ENCODE data around the gene PRDX5. TPM values are rescaled to one million over a fixed set of nuclear protein-coding genes. Genes with fewer than 3 reads are reported as not detected.

Gene PRDX5
- total RNA-seq, 1 experiment from 2014 or later, result 205 TPM

DNA sequence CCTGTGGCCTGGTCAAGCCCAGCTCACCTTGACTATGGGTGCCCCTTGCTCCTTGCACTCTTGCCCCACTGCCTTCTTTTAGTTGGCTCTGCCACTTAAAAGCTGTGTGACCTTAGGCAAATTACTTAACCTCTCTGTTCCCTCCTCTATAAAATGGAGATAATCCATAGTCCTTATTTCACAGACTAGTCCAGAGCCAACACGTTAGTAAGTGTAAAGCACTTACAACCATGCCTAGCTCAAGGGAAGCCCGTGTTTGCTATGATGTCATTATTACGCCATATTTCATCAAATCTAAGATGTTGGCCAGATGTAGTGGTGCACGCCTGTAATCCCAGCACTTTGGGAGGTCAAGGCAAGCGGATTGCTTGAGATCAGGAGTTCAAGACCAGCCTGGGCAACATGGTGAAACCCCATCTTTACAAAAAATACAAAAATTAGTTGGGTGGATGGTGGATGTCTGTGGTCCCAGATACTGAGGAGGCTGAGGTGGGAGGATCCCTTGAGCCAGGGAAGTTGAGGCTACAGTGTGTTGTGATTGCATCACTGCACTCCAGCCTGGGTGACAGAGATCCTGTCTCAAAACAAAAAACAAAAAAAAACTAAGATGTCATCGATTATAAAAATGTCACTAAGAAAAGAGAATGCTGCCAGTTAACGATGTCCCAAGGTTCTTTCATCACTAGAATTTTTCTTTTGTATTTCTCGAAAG is 19.8 kb downstream of the PRDX5 start:
- Histone ChIP-seq H3K27ac (ENCODE audit: low read length) (peak overlapping the region; percentile 90; the same call in 1 of the 2 replicates), H3K4me1 (ENCODE audit: low read length) (peaks cover 59% of the 10 kb centered on the region), H4K20me1 (ENCODE audit: insufficient read depth, low read depth, low read length) (peaks cover 16% of the 10 kb centered on the region; the same call in 1 of the 2 replicates)

DNA sequence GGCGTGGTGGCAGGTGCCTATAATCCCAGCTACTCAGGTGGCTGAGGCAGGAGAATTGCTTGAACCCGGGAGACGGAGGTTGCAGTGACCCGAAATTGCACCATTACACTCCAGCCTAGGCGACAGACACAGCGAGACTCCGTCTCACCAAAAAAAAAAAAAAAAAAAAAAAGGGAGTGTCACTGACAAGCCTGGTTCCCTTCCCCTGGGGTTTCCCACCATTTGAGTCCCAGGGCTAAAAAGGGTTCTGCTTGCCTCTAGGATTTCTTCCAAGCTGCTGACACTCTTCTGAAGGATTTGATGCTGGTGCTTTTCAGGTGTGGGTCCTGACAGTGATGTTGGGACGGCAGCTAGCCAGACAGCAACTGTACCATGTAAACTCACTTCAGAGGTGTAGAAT is 20.8 kb downstream of the PRDX5 start:
- peaks cover 34% of the 10 kb centered on the region for H3K79me2 ChIP-seq (ENCODE audit: low read length)
- H3K9me3 ChIP-seq (ENCODE audit: low read length), result no peaks in the 10 kb centered on the region
- H3K36me3 ChIP-seq (ENCODE audit: insufficient read depth, low read length), result peaks cover 11% of the 10 kb centered on the region
- DNase-seq, result no peak
- peak overlapping the region; percentile 88 for H3K9ac ChIP-seq (ENCODE audit: low read length)
- no peaks in the 10 kb centered on the region for H3K9me2 ChIP-seq (replicated peaks; ENCODE audit: insufficient read depth, low read length)
- H3K4me3 ChIP-seq (ENCODE audit: low read length), result peak overlapping the region; percentile 79
- H3K4me1 ChIP-seq (ENCODE audit: low read length), result peaks cover 59% of the 10 kb centered on the region
- H3K27me3 ChIP-seq (ENCODE audit: low read length), result no peaks in the 10 kb centered on the region
- peak overlapping the region; percentile 90 for H3K27ac ChIP-seq (ENCODE audit: low read length)
- no peak overlapping the region for H2AFZ ChIP-seq (ENCODE audit: low read length)
- peaks cover 23% of the 10 kb centered on the region; the same call in 1 of the 2 replicates for H4K20me1 ChIP-seq (ENCODE audit: insufficient read depth, low read depth, low read length)
- H3K4me2 ChIP-seq (ENCODE audit: low read depth, low read length, poor library complexity, severe bottlenecking), result peak overlapping the region; percentile 90

More for the DNA sequence above, 19.8 kb downstream of the PRDX5 start:
- Histone ChIP-seq H3K79me2 (ENCODE audit: low read length) (peaks cover 30% of the 10 kb centered on the region), H3K9me2 (replicated peaks; ENCODE audit: insufficient read depth, low read length) (no peaks in the 10 kb centered on the region), H3K36me3 (ENCODE audit: insufficient read depth, low read length) (peaks cover 11% of the 10 kb centered on the region; the same call in 1 of the 2 replicates), H3K9ac (ENCODE audit: low read length) (no peak overlapping the region), H3K27me3 (ENCODE audit: low read length) (no peaks in the 10 kb centered on the region), H3K9me3 (ENCODE audit: low read length) (no peaks in the 10 kb centered on the region), H3K4me2 (ENCODE audit: low read depth, low read length, poor library complexity, severe bottlenecking) (no peak overlapping the region), H3K4me3 (ENCODE audit: low read length) (no peak overlapping the region), H2AFZ (ENCODE audit: low read length) (no peak overlapping the region)
- no peak for DNase-seq

DNA sequence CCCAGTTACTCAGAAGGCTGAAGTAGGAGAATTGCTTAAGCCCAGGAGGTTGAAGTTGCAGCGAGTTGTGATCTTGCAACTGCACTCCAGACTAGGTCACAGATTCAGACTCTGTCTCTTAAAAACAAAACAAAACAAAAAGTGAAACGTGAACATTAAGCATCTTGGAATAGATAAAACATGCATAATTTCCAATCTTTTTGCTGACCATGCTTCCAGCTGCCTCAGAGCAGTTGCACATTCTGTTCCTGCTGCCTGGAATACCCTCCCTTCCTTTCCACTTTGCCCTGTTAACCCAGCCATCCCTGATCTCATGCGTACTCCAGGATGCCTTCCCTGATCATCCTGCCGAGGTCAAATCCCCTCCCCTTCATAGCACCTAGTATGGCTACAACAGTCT is 21.4 kb downstream of the PRDX5 start:
- H3K9me3 ChIP-seq (ENCODE audit: low read length), result no peaks in the 10 kb centered on the region
- peak overlapping the region; percentile 79 for H3K4me3 ChIP-seq (ENCODE audit: low read length)
- peaks cover 23% of the 10 kb centered on the region; the same call in 1 of the 2 replicates for H4K20me1 ChIP-seq (ENCODE audit: insufficient read depth, low read depth, low read length)
- peaks cover 11% of the 10 kb centered on the region for H3K36me3 ChIP-seq (ENCODE audit: insufficient read depth, low read length)
- peaks cover 34% of the 10 kb centered on the region for H3K79me2 ChIP-seq (ENCODE audit: low read length)
- peaks cover 59% of the 10 kb centered on the region for H3K4me1 ChIP-seq (ENCODE audit: low read length)
- H3K9me2 ChIP-seq (replicated peaks; ENCODE audit: insufficient read depth, low read length), result no peaks in the 10 kb centered on the region
- no peak for DNase-seq
- H3K27ac ChIP-seq (ENCODE audit: low read length), result peak overlapping the region; percentile 90
- no peak overlapping the region for H2AFZ ChIP-seq (ENCODE audit: low read length)
- no peaks in the 10 kb centered on the region for H3K27me3 ChIP-seq (ENCODE audit: low read length)
- peak overlapping the region; percentile 88 for H3K9ac ChIP-seq (ENCODE audit: low read length)
- peak overlapping the region; percentile 90 for H3K4me2 ChIP-seq (ENCODE audit: low read depth, low read length, poor library complexity, severe bottlenecking)

DNA sequence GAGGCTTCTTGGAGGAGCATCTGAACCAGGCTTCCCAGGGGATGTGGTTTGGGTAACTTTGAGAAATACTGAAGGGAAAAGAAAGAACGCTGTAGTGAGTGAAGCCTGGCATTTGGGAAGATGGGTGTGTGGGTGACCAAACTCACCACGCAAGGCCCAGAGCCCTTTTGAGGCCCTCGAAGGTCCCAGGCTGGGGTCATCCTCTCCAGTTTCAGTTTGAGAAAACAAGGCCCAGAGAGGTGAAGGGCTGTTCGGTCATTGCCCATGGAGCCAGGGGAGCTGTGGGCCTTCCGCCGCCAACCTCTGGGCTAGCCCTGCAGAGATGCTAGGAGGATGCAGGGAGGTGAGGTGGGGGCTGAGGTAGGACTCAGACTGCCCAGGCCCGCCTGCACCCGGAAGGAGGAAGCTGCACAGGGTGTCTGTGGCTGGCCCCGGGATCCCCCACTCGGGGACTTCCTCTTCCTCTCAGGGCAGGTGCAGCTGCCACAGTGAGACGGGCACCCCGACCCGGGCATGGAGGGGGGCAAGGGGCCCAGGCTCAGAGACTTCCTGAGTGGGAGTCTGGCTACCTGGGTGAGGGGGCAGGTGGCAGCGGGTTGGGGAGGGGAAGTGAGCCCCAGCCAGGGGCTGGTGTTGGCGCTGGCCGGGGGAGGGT is 22.0 kb downstream of the PRDX5 start, which contains the start of gene CCDC88B:
Gene CCDC88B, plus strand, starts transcription at position 451 of the 655 bp plus-strand sequence. Its CDS starts 63 bp downstream, at position 514.
- peaks cover 55% of the 10 kb centered on the region for H3K4me1 ChIP-seq (ENCODE audit: low read length)
- H3K27ac ChIP-seq (ENCODE audit: low read length), result peak within 1 kb of the TSS; percentile 90
- no peaks in the 10 kb centered on the region for H3K9me3 ChIP-seq (ENCODE audit: low read length)
- H3K9ac ChIP-seq (ENCODE audit: low read length), result peak within 1 kb of the TSS; percentile 88
- H3K79me2 ChIP-seq (ENCODE audit: low read length), result peaks cover 34% of the 10 kb centered on the region
- H2AFZ ChIP-seq (ENCODE audit: low read length), result no peak within 1 kb of the TSS
- peak within 1 kb of the TSS; percentile 90 for H3K4me2 ChIP-seq (ENCODE audit: low read depth, low read length, poor library complexity, severe bottlenecking)
- peaks cover 13% of the 10 kb centered on the region for H3K36me3 ChIP-seq (ENCODE audit: insufficient read depth, low read length)
- DNase-seq, result peak; percentile 95
- H3K9me2 ChIP-seq (replicated peaks; ENCODE audit: insufficient read depth, low read length), result no peaks in the 10 kb centered on the region
- peak within 1 kb of the TSS; percentile 79 for H3K4me3 ChIP-seq (ENCODE audit: low read length)
- no peaks in the 10 kb centered on the region for H3K27me3 ChIP-seq (ENCODE audit: low read length)
- peaks cover 23% of the 10 kb centered on the region; the same call in 1 of the 2 replicates for H4K20me1 ChIP-seq (ENCODE audit: insufficient read depth, low read depth, low read length)

DNA sequence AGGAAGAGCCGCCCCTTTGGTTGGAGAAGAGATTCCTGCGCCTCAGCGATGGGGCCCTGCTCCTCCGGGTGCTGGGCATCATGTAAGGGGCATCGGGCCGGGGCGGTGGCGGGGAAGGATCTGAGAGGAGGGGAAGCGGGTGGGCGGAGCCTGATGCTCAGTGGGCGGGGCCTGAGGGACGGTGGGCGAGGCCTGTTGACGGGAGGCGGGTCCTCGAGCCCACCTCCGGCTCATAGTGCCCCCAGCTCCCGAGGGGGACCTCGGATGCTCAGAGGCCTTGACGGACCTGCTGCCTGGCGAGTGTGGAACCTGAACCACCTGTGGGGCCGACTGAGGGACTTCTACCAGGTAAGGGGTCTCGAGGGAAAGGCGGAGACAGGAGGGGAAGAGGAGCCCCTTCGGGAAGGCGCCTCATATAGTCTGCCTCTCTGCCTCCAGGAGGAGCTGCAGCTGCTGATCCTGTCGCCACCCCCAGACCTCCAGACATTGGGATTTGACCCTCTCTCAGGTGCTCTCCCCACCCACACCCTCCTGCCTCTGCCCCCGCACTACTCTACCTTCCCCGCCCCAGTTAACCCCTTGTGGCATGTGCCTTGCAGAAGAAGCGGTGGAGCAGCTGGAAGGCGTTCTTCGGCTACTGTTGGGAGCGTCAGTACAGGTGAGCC is 22.9 kb downstream of the PRDX5 start:
- peaks cover 34% of the 10 kb centered on the region for H3K79me2 ChIP-seq (ENCODE audit: low read length)
- DNase-seq, result peak; percentile 93
- peak overlapping the region; percentile 90 for H3K4me2 ChIP-seq (ENCODE audit: low read depth, low read length, poor library complexity, severe bottlenecking)
- H3K9me2 ChIP-seq (replicated peaks; ENCODE audit: insufficient read depth, low read length), result no peaks in the 10 kb centered on the region
- peak overlapping the region; percentile 90 for H3K27ac ChIP-seq (ENCODE audit: low read length)
- H3K9ac ChIP-seq (ENCODE audit: low read length), result peak overlapping the region; percentile 88
- H3K9me3 ChIP-seq (ENCODE audit: low read length), result no peaks in the 10 kb centered on the region
- peaks cover 13% of the 10 kb centered on the region for H3K36me3 ChIP-seq (ENCODE audit: insufficient read depth, low read length)
- H2AFZ ChIP-seq (ENCODE audit: low read length), result no peak overlapping the region
- H4K20me1 ChIP-seq (ENCODE audit: insufficient read depth, low read depth, low read length), result peaks cover 23% of the 10 kb centered on the region; the same call in 1 of the 2 replicates
- peaks cover 47% of the 10 kb centered on the region for H3K4me1 ChIP-seq (ENCODE audit: low read length)
- peak overlapping the region; percentile 79 for H3K4me3 ChIP-seq (ENCODE audit: low read length)
- H3K27me3 ChIP-seq (ENCODE audit: low read length), result no peaks in the 10 kb centered on the region

DNA sequence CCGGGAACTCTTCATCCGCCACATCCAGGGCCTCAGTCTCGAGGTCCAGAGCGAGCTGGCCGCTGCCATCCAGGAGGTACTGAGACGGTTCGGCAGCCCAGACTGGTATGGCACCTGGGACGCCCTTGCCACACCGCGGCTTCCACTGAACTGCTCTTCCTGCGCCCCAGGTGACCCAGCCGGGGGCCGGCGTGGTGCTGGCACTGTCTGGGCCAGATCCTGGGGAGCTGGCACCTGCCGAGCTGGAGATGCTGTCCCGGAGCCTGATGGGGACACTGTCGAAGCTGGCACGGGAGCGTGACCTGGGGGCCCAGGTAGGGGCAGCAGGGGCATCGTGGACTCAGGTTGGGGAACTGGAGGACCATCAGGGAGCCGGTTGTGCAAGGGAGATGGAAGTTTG is 23.5 kb downstream of the PRDX5 start:
- Histone ChIP-seq H3K4me1 (ENCODE audit: low read length) (peaks cover 42% of the 10 kb centered on the region), H3K36me3 (ENCODE audit: insufficient read depth, low read length) (peaks cover 13% of the 10 kb centered on the region), H3K27ac (ENCODE audit: low read length) (no peak overlapping the region), H3K4me2 (ENCODE audit: low read depth, low read length, poor library complexity, severe bottlenecking) (peak overlapping the region; percentile 90), H3K79me2 (ENCODE audit: low read length) (peaks cover 34% of the 10 kb centered on the region), H4K20me1 (ENCODE audit: insufficient read depth, low read depth, low read length) (peaks cover 23% of the 10 kb centered on the region; the same call in 1 of the 2 replicates), H2AFZ (ENCODE audit: low read length) (no peak overlapping the region), H3K27me3 (ENCODE audit: low read length) (no peaks in the 10 kb centered on the region), H3K9me2 (replicated peaks; ENCODE audit: insufficient read depth, low read length) (no peaks in the 10 kb centered on the region), H3K9ac (ENCODE audit: low read length) (no peak overlapping the region; the same call in 1 of the 2 replicates), H3K9me3 (ENCODE audit: low read length) (no peaks in the 10 kb centered on the region), H3K4me3 (ENCODE audit: low read length) (no peak overlapping the region)
- no peak for DNase-seq

DNA sequence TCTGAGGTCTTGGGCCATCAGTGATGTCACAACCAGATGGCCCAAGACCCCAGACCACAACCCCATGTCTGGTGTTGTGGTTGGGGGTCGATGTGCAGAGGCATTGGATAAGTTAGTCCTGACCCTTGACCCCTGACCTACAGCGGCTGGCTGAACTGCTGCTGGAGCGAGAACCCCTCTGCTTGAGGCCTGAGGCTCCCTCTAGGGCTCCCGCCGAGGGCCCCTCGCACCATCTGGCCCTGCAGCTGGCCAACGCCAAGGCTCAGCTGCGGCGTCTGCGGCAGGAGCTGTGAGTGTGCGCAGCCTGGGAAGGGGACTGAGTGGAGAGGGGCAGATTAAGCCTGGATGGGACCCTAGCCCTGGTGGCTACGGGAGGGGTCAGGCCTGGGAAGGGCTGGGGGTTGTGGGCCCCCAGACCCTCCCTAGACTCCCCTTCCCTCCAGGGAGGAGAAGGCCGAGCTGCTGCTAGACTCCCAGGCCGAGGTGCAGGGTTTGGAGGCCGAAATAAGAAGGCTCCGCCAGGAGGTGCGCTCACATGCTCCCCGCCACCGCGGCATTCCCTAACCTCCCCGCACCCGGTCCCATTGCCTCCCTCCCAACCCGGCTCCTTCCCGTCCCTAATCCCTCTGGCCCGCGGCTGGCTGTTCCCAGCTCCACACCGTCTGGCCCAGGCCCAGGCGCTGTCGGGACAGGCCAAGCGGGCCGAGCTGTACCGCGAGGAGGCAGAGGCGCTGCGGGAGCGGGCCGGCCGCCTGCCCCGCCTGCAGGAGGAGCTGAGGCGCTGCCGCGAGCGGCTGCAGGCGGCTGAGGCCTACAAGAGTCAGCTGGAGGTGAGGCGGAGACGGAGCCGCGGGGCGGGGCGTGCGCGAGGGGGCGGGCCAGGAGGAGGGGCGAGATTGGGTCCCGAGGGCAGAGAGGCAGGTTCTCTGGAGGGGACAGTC is 24.2 kb downstream of the PRDX5 start:
- Histone ChIP-seq H3K9ac (ENCODE audit: low read length) (peak overlapping the region; percentile 47), H3K9me2 (replicated peaks; ENCODE audit: insufficient read depth, low read length) (no peaks in the 10 kb centered on the region), H3K27me3 (ENCODE audit: low read length) (no peaks in the 10 kb centered on the region), H4K20me1 (ENCODE audit: insufficient read depth, low read depth, low read length) (peaks cover 23% of the 10 kb centered on the region; the same call in 1 of the 2 replicates), H3K27ac (ENCODE audit: low read length) (no peak overlapping the region), H3K4me1 (ENCODE audit: low read length) (peaks cover 36% of the 10 kb centered on the region), H2AFZ (ENCODE audit: low read length) (no peak overlapping the region), H3K9me3 (ENCODE audit: low read length) (no peaks in the 10 kb centered on the region), H3K79me2 (ENCODE audit: low read length) (peaks cover 34% of the 10 kb centered on the region), H3K4me3 (ENCODE audit: low read length) (peak overlapping the region; percentile 26; the same call in 1 of the 2 replicates), H3K36me3 (ENCODE audit: insufficient read depth, low read length) (peaks cover 13% of the 10 kb centered on the region), H3K4me2 (ENCODE audit: low read depth, low read length, poor library complexity, severe bottlenecking) (peak overlapping the region; percentile 90)
- peak; percentile 97 for DNase-seq

Data from Karpas-422 (cell line).